HG02623 (cell line): ENCODE results near the gene POC1A.
"Not testable (repeated sequence)": the region's sequence is repeated elsewhere in the genome, so short reads cannot be mapped to it uniquely, and the experiment has no call there.

Experiments
- ATAC-seq: cut with Tn5 transposase; IDR thresholded peaks from one replicate; pipeline ENCODE4 v1.9.1; 2021; ENCODE audit warnings: moderate library complexity; ENCODE audit not compliant: unreplicated experiment

The POC1A gene

GRCh38 chr3:52036222-52036694 is 118.0 kb downstream of the POC1A start:
- ATAC-seq = peak; percentile 69

DNA sequence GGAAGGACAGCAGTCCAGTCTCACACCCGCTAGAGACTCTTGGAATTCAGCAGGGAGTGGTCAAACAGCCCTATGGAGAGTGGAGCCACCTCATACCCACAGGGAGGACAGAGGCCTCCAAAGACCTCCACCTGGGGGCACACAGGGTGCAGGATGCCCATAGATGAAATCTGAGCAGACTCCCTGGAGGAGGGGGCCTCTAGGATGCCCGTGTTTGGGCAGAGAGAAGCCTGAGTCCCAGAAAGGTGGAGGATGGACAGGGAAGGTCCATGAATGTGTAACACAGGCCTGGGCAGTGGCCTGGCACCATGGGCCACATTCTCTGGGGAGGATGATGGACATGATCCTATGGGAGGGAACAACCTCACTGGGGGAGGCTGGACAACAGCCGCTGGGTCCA is 119.6 kb downstream of the POC1A start:
- ATAC-seq = no peak

- no peak for ATAC-seq
Measured at GRCh38 chr3:52034212-52034611, 120.0 kb downstream of the POC1A start.

GRCh38 chr3:52033748-52034147 is 120.5 kb downstream of the POC1A start:
- not testable (repeated sequence) for ATAC-seq

DNA sequence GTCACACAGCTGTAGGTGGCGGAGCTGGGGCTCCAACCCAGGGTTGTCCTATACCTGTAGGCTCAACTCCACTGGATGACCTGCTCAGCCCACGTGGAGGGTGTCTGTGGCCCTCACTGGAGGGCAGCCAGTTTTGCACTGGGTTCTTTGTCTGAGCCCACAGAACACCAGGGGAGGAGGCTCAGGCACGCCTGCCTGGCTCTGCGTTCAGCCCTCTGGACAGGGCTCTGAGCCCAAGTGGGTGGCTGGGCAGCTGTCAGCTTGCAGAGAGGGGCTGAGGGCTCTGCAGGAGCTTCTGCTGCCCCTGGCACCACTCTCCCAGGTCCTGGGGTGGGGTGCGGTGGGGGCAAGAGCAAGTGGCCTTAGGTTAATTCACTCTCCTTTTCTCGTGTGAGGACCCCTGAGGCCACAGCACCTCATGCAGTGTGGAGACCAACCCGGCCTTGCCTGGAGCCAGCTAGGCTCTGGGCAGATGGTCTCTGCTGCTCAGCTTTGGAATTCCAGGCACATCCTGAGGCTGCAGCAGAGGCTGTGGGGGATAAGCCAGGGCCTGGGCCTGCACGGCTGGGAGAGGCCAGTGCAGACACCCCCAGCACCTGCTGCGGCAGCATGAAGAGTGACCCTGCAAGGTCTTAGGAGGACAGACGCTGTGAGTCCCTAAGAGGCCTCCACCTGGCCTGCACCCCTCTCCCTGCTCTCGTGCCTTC is 121.4 kb downstream of the POC1A start:
- no peak for ATAC-seq

- ATAC-seq = no peak
Measured at GRCh38 chr3:52031896-52032295, 122.3 kb downstream of the POC1A start.

- no peak for ATAC-seq
Measured at GRCh38 chr3:52030714-52031310, 123.4 kb downstream of the POC1A start.

GRCh38 chr3:52029535-52029934 is 124.7 kb downstream of the POC1A start:
- no peak for ATAC-seq

DNA sequence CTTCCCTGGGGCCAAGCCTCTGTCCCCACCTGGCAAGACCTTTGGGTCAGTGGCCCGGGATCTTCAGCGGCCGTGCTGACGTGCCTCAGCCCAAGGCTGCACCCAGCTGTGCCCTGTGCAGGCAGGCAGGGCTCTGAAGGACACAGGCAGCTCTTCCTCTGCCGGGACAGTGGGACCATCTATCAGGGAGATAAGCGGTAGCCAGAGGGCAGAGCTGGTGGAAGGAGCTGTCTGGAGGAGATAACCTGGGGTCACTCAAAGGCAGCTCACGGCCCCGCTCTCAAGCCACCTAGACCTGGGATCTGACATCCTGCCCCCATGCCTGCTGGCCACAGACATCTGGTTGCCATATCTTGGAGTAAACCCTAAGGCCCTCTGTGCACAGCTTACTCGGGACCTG is 125.2 kb downstream of the POC1A start:
- no peak for ATAC-seq

GRCh38 chr3:52028572-52028971 is 125.7 kb downstream of the POC1A start:
- no peak for ATAC-seq

DNA sequence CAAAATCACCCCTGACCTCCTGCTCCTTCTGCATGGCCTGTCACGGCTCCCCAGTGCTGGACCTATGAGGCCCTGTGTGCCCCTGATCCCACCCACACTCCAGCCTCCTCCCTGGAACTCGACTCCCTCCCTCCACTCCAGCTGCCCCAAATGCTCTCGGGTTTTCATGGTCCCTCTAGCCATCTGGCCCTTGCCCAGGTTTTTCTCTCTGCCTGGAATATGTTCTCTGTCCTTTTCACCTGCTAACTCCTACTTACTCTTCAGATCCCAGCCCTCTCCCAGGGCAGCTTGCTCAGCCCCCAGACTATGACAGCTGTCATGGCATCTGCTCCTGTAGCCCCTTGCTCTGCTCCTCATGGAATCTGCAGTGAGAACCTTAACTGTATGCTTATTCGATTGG is 128.2 kb downstream of the POC1A start:
- ATAC-seq = no peak

DNA sequence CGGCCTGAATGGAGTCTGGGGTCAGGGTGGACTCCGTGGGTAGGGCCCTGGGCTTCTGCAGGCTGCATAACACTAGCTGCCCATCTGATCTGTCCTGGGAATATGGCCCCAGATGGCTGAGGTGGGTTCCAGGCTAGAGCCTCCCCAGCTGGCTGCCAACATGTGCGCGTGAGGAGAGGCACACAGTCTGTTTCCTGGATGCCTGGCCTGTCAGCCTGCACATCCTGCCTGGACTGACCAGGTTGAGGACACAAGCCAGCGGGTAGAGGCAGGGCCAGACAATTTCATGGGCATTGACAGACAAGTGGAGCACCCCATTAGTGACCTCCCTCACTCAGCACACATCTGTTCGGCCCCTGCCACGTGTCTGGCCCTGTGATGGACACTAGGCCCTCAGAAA is 128.8 kb downstream of the POC1A start:
- ATAC-seq = no peak
